WTC11 (cell line): ENCODE measurements around the gene ZBTB21. TPM values are rescaled to one million over a fixed set of nuclear protein-coding genes. Genes with fewer than 3 reads are reported as not detected.
A peak's percentile ranks its signal among the peaks of the same experiment; 100 is the strongest.

Source experiments
- ATAC-seq: fragments of 200-7000 bp; cut with Tn5 transposase; 2 replicates; pipeline ENCODE4 v1.10.0; 2021; ENCODE audit warnings: mild to moderate bottlenecking, moderate library complexity
- CTCF ChIA-PET: fragments of 300-600 bp; sonication (Branson Sonifier 250); formaldehyde crosslinking; loops from one replicate; lab custom pipeline; 2021; ENCODE audit warnings: antibody characterized with exemption; lab: Charles Lee
- POLR2A ChIA-PET: fragments of 350-600 bp; sonication (Branson Sonifier 250); formaldehyde crosslinking; loops from one replicate; lab custom pipeline; 2021; ENCODE audit warnings: antibody characterized with exemption; lab: Charles Lee
- DNase-seq: peaks from one replicate; pipeline ENCODE4 v3.0.0; 2021; ENCODE audit warnings: low spot score
- H3K27ac Mint-ChIP-seq: 2 replicates; pipeline ENCODE4 v1.8.0; 2021; ENCODE audit warnings: mixed read lengths
- H3K27me3 Mint-ChIP-seq: 2 replicates; pipeline ENCODE4 v1.8.0; 2021; ENCODE audit warnings: low read depth, mild to moderate bottlenecking, moderate library complexity, mixed read lengths
- H3K36me3 Mint-ChIP-seq: 2 replicates; pipeline ENCODE4 v1.8.0; 2021; ENCODE audit warnings: mixed read lengths
- H3K4me1 Mint-ChIP-seq: 2 replicates; pipeline ENCODE4 v1.8.0; 2022; ENCODE audit warnings: mixed read lengths
- H3K4me3 Mint-ChIP-seq: 2 replicates; pipeline ENCODE4 v1.8.0; 2021; ENCODE audit warnings: mild to moderate bottlenecking, moderate library complexity, mixed read lengths
- H3K9me3 Mint-ChIP-seq: 2 replicates; pipeline ENCODE4 v1.8.0; 2021; ENCODE audit warnings: mixed read lengths
- AFF4 ChIP-seq: sonication (generic); formaldehyde crosslinking; IDR thresholded peaks from 2 replicates; pipeline ENCODE4 v1.8.1; 2023; ENCODE audit warnings: mild to moderate bottlenecking, missing genetic modification reagents, borderline replicate concordance
- AR ChIP-seq: fragments of 250-450 bp; sonication (Bioruptor Pico); IDR thresholded peaks from 2 replicates; pipeline ENCODE4 v1.9.0; 2021; ENCODE audit warnings: mild to moderate bottlenecking
- ATF3 ChIP-seq: sonication (generic); formaldehyde crosslinking; conservative IDR thresholded peaks from 2 replicates; pipeline ENCODE4 v1.8.1; 2022; ENCODE audit warnings: mild to moderate bottlenecking, missing genetic modification reagents
- CBFB ChIP-seq: sonication (generic); formaldehyde crosslinking; IDR thresholded peaks from 2 replicates; pipeline ENCODE4 v1.8.1; 2022; ENCODE audit warnings: mild to moderate bottlenecking, low read depth, missing genetic modification reagents
- ESRRA ChIP-seq: sonication (generic); formaldehyde crosslinking; IDR thresholded peaks from 2 replicates; pipeline ENCODE4 v1.8.1; 2022; ENCODE audit warnings: mild to moderate bottlenecking, missing genetic modification reagents, borderline replicate concordance
- GRHL2 ChIP-seq: fragments of 250-450 bp; sonication (Bioruptor Pico); IDR thresholded peaks from 2 replicates; pipeline ENCODE4 v1.8.0; 2022; ENCODE audit warnings: mild to moderate bottlenecking, moderate library complexity; ENCODE audit not compliant: insufficient replicate concordance, severe bottlenecking
- GTF2I ChIP-seq: fragments of 250-450 bp; sonication (Bioruptor Pico); conservative IDR thresholded peaks from 2 replicates; pipeline ENCODE4 v1.4.0; 2021; ENCODE audit warnings: mild to moderate bottlenecking
- IRF2 ChIP-seq: sonication (generic); formaldehyde crosslinking; IDR thresholded peaks from 2 replicates; pipeline ENCODE4 v1.8.0; 2022; ENCODE audit warnings: low read depth, missing genetic modification reagents, borderline replicate concordance
- KAT7 ChIP-seq: sonication (generic); formaldehyde crosslinking; IDR thresholded peaks from 2 replicates; pipeline ENCODE4 v1.8.1; 2023; ENCODE audit warnings: missing genetic modification reagents, mild to moderate bottlenecking, borderline replicate concordance
- MLX ChIP-seq: sonication (generic); formaldehyde crosslinking; IDR thresholded peaks from 2 replicates; pipeline ENCODE4 v1.8.1; 2023; ENCODE audit warnings: mild to moderate bottlenecking, missing genetic modification reagents, moderate library complexity
- RELA ChIP-seq: sonication (generic); formaldehyde crosslinking; IDR thresholded peaks from 2 replicates; pipeline ENCODE4 v1.8.1; 2022; ENCODE audit warnings: missing genetic modification reagents, mild to moderate bottlenecking, borderline replicate concordance
- TCF7 ChIP-seq: sonication (generic); formaldehyde crosslinking; IDR thresholded peaks from 2 replicates; pipeline ENCODE4 v1.8.0; 2022; ENCODE audit warnings: mild to moderate bottlenecking, low read depth, missing genetic modification reagents, moderate library complexity
- TP53 ChIP-seq: sonication (generic); formaldehyde crosslinking; IDR thresholded peaks from 2 replicates; pipeline ENCODE4 v1.8.1; 2023; ENCODE audit warnings: mild to moderate bottlenecking, missing genetic modification reagents
- ZBTB21 ChIP-seq: sonication (generic); formaldehyde crosslinking; IDR thresholded peaks from 2 replicates; pipeline ENCODE4 v1.8.1; 2023; ENCODE audit warnings: mild to moderate bottlenecking, missing genetic modification reagents, borderline replicate concordance
- ZNF263 ChIP-seq: sonication (generic); formaldehyde crosslinking; IDR thresholded peaks from 2 replicates; pipeline ENCODE4 v1.8.1; 2022; ENCODE audit warnings: low read depth, mild to moderate bottlenecking, moderate library complexity, missing genetic modification reagents
- ZNF512 ChIP-seq: sonication (generic); formaldehyde crosslinking; IDR thresholded peaks from 2 replicates; pipeline ENCODE4 v1.8.1; 2022; ENCODE audit warnings: missing genetic modification reagents, borderline replicate concordance
- total RNA-seq: library from RNA; stranded (reverse); gene quantifications from 3 replicates; pipeline ENCODE4 v1.2.3, GENCODE V29; 2021
- TF ChIP-seq, protein P1 (sequence below): sonication (generic); formaldehyde crosslinking; IDR thresholded peaks from 2 replicates; pipeline ENCODE4 v1.8.1; 2022; ENCODE audit warnings: low read depth, mild to moderate bottlenecking, moderate library complexity, missing genetic modification reagents, borderline replicate concordance
- TF ChIP-seq, protein P2 (sequence below): sonication (generic); formaldehyde crosslinking; IDR thresholded peaks from 2 replicates; pipeline ENCODE4 v1.8.1; 2022; ENCODE audit warnings: mild to moderate bottlenecking, missing genetic modification reagents, moderate library complexity, borderline replicate concordance
- TF ChIP-seq, protein P3 (sequence below): fragments of 250-450 bp; sonication (Bioruptor Pico); conservative IDR thresholded peaks from 2 replicates; pipeline ENCODE4 v1.9.0; 2021; ENCODE audit warnings: mild to moderate bottlenecking
- TF ChIP-seq, protein P4 (sequence below): sonication (generic); formaldehyde crosslinking; IDR thresholded peaks from 2 replicates; pipeline ENCODE4 v1.8.0; 2023; ENCODE audit warnings: missing genetic modification reagents

ZBTB21 gene
- total RNA-seq, 1 experiment from 2014 or later = 13.8 TPM

DNA sequence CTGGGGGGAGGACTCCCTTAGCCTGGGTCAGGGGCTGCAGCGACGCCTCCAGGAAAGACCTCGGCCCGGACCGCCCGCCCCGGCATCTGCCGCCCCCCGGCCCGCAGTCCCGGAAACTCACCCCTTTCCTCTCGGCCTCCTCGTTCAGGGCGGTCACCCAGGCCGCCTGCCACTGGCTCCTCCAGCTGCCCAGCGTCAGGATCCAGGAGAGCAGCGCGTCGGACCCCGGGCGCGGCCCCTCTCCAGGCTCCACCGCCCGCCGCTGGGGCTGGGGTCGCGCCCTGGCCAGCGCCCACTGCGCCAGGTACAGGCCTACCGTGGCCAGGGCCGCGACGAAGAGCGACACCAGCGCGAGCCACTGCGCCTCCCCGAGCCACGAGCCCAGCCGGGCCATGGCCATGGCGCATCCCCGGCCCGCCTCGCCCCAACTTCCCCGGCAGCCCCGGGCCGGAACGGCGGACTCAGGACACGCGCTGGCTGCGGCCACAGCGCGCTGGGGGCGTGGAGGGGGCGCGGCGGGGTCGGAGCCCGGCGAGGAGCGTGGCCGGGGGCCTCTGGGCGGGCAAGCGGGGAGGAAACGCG lies 56.8 kb downstream of the ZBTB21 start:
- H3K9me3 Mint-ChIP-seq = no peaks in the 10 kb centered on the region
- POLR2A ChIA-PET = no interaction called here
- no peak overlapping the region for H3K27ac Mint-ChIP-seq
- DNase-seq (peak; percentile 24), ATAC-seq (peak; percentile 4; the same call in 1 of the 2 replicates)
- no peaks in the 10 kb centered on the region for H3K36me3 Mint-ChIP-seq
- H3K4me3 Mint-ChIP-seq = peak overlapping the region; percentile 68
- CTCF ChIA-PET = interaction anchor here (1.0 kb wide), 1 partner anchor 341 kb away, joined by 4 read pairs; no protein-coding TSS in a partner anchor
- H3K4me1 Mint-ChIP-seq = peaks cover 37% of the 10 kb centered on the region
- peaks cover 19% of the 10 kb centered on the region for H3K27me3 Mint-ChIP-seq
- TF ChIP-seq CBFB (CRISPR knock-in tag) (no peak), RELA (CRISPR knock-in tag) (no peak; the same call in 1 of the 2 replicates), AR (no peak), ATF3 (CRISPR knock-in tag) (no peak), ZNF263 (no peak), ESRRA (CRISPR knock-in tag) (no peak), MLX (CRISPR knock-in tag) (no peak), GTF2I (CRISPR knock-in tag) (no peak), TP53 (no peak), IRF2 (CRISPR knock-in tag) (no peak), KAT7 (CRISPR knock-in tag) (0 out of 2 replicates have a peak, but pooled peaks have one; percentile 54), TCF7 (CRISPR knock-in tag) (no peak), ZNF512 (no peak), GRHL2 (CRISPR knock-in tag) (no peak), ZBTB21 (CRISPR knock-in tag) (no peak), AFF4 (CRISPR knock-in tag) (no peak)
- TF ChIP-seq, protein P1, sequence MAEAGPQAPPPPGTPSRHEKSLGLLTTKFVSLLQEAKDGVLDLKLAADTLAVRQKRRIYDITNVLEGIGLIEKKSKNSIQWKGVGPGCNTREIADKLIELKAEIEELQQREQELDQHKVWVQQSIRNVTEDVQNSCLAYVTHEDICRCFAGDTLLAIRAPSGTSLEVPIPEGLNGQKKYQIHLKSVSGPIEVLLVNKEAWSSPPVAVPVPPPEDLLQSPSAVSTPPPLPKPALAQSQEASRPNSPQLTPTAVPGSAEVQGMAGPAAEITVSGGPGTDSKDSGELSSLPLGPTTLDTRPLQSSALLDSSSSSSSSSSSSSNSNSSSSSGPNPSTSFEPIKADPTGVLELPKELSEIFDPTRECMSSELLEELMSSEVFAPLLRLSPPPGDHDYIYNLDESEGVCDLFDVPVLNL (CRISPR knock-in tag) = no peak
- TF ChIP-seq, protein P2, sequence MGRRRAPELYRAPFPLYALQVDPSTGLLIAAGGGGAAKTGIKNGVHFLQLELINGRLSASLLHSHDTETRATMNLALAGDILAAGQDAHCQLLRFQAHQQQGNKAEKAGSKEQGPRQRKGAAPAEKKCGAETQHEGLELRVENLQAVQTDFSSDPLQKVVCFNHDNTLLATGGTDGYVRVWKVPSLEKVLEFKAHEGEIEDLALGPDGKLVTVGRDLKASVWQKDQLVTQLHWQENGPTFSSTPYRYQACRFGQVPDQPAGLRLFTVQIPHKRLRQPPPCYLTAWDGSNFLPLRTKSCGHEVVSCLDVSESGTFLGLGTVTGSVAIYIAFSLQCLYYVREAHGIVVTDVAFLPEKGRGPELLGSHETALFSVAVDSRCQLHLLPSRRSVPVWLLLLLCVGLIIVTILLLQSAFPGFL (CRISPR knock-in tag) = no peak
- TF ChIP-seq, protein P3, sequence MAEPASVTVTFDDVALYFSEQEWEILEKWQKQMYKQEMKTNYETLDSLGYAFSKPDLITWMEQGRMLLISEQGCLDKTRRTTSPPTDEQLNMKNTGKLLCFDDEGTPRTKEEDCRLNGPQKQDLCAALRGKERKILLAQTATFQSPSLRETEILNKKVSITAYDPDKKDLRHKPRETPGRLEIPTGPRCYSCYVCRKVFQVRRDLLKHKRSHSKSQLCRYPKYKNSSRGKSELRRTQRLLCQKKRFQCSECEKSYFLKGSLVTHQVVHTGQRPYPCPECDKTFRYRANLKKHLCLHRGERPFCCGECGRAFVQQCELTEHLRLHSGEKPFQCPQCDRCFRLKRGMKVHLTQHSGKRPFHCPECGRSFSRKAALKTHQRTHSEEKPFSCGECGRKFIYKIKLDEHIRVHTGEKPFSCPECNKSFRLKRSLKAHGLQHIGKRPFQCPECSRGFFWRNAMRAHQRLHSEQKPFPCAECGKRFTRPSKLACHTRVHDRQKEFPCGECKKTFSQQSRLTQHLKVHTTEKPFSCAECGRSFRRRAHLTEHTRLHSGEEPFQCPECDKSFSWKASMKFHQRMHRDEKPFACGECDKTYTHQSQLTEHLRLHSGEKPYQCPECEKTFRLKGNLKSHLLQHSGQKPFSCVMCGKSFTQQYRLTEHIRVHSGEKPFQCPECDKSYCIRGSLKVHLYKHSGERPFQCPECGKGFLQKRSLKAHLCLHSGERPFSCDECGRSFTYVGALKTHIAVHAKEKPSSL = no peak
- TF ChIP-seq, protein P4, sequence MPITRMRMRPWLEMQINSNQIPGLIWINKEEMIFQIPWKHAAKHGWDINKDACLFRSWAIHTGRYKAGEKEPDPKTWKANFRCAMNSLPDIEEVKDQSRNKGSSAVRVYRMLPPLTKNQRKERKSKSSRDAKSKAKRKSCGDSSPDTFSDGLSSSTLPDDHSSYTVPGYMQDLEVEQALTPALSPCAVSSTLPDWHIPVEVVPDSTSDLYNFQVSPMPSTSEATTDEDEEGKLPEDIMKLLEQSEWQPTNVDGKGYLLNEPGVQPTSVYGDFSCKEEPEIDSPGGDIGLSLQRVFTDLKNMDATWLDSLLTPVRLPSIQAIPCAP (CRISPR knock-in tag) = no peak
